Superior temporal gyrus (tissue), 1 donor: Measurements from ENCODE around the gene SIGLEC6.
A peak's percentile ranks its signal among the peaks of the same experiment; 100 is the strongest.
"Not testable (repeated sequence)": the region's sequence is repeated elsewhere in the genome, so short reads cannot be mapped to it uniquely, and the experiment has no call there.

Experiments used
- DNase-seq: peaks from one replicate; pipeline ENCODE4 v3.0.0-alpha.2; 2016; ENCODE audit errors: extremely low spot score

SIGLEC6 gene

DNA sequence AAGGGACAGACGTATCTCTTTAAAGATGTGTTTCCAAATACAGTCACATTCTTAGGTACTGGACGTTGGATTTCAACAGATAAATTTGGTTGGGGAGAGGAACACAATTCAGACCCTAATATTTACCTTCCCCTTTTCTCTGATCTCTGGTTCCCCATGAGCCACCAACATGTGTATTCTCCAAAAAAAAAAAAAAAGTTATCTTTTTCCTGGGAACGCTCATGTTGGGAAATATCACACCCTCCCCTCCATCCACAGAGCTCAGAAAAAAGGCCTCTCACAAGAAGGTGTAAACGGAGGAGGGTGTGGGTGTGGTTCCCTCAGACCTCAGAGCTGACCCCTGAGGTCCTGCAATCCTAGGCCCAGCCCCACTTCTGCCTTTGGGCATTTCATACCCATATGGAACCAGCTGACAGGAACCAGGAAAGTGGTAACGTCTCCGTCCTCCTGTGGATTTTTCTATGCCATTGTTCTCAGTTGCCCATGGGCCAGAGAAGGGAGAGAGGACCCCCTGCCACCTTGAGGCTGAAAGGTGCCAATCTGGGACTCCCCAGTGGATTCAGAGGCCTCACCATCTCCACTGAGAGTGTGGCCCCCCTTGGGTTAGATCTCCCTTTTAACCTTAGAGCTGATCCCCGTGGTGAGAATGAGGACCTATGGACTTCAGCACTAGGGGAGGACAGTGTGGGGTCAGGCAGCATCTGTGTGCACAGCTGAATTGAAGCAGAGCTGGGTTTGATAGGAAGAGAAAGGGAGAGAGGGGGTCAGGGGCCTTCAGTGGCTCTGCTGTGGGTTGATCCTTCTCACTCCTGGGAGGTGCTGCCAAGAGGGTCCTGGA is 21.4 kb downstream of the SIGLEC6 start:
- no peak for DNase-seq

DNA sequence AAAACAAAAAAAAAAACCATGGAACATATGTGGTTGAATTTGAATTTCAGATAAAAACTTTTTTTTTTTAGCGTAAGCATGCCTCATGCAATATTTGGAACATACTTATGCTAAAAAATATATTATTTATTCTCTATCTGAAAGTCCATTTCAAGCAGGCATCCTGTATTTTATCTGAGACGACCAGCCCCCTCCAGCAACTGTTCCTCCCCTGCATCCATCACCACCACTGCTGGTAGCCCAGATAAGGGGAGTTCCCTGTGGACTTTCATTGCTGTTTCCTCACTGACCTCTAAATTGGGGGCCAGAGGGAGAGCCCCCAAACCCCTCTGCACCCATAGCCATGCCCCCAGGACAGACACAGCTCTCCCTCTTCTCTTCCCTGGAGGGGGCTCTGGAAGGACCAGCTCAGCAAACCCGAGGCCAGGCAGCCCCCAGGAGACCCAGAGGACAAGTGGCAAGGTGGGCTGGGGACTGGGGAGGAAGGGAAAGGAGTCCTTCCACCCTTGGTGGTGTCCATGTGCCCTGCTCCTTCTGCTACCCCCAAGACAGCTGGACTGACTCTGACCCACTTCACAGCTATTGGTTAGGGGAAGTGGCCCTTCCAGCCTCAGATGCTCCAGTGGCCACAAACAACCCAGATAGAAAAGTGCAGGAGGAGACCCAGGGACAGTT is 23.3 kb downstream of the SIGLEC6 start:
- DNase-seq = no peak

DNA sequence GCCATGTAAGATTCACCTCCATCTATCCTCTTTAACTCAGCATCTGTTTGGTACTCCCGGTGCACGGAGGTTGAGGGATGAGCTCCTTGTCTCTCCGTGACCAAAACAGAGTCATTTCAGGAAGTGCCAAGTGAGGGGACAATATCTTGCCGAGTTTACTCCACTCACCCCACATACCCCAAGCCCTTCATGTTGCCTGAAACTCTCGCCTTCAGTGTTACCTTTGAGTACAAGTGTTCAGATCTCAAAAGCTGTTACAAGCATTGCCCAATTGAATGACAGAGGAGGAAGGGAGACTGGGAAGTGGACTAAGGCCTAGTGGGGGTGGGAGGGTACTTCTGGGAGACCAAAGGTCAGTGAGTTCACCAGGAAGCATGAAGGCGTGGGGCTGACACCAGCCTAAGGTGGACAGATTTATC is 23.8 kb downstream of the SIGLEC6 start:
- no peak for DNase-seq

DNA sequence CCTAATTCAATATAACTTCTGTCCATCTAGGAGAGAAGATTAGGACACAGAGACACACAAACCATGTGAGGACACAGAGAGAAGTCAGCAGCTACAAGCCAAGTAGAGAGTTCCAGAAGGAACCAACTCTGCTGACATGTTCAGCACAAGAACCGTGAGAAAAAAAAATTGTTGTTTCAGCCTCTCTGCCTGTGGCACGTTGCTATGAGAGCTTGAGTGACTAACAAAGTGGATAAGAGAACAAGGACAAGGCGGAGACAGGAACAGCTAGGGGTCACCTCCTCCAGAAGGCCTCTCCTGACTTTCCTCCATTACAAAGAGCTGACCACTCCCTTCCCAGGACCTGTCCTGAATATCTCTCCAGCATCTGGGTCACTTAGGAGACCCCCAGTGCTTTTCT is 24.3 kb downstream of the SIGLEC6 start:
- no peak for DNase-seq

DNA sequence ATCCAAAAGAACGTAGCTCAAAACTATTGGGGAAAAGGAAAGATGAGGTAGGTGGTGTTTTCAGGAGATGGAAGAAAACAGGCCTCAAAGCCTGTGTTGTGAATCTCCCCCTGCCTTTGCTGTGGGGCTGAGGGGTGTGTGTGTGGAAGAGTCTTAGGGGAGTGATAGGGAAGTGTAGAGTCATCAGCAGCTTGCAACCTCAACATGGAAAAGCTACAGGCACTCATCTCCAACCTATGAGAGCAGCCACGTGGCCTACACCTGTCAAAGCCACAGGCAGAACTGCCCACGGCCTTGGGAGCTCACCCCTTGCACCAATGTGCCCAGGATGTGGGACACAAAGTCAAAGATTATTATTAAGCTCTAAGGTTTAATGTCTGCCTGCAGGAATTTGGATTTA is 25.6 kb downstream of the SIGLEC6 start:
- DNase-seq = no peak

DNA sequence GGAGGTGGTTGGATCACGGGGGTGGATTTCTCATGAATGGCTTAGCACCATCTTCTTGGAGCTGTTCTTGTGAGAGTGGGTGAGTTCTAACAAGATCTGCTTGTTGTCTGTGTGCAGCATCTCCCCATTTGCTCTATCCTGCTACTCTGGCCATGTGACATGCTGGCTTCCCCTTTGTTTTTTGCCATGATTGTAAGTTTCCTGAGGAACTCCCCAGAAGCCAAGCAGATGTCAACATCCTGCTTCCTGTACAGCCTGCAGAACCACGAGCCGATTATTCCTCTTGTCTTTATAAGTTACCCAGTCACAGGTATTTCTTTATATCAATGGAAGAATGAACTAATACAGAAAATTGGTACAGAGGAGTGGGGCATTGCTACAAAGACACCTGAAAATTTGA is 27.6 kb downstream of the SIGLEC6 start:
- no peak for DNase-seq

DNA sequence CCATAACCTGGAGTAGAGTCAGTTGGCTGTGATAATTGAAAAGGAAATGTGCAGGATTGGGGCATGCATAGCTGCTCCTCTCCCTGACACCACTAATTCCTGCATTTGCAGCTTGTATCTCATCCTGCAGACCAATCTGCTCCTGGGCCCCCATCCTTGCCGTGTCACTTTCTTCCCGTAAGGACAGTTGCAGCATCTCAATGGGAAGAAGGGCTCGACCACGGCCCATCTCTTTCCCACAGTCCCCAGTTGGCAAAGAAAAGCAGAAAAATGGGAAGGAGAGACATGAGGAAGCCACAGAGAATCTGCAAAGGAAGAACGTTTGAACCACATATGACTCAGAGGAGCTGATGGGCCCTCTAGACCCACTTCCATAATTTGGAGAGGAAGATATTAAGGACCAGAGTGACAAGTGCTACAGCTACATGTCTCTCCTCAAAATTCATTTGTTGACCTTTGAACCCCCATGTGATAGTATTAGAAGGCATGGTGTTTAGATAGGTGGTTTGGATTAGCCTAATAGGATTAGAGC is 28.1 kb downstream of the SIGLEC6 start:
- no peak for DNase-seq

DNA sequence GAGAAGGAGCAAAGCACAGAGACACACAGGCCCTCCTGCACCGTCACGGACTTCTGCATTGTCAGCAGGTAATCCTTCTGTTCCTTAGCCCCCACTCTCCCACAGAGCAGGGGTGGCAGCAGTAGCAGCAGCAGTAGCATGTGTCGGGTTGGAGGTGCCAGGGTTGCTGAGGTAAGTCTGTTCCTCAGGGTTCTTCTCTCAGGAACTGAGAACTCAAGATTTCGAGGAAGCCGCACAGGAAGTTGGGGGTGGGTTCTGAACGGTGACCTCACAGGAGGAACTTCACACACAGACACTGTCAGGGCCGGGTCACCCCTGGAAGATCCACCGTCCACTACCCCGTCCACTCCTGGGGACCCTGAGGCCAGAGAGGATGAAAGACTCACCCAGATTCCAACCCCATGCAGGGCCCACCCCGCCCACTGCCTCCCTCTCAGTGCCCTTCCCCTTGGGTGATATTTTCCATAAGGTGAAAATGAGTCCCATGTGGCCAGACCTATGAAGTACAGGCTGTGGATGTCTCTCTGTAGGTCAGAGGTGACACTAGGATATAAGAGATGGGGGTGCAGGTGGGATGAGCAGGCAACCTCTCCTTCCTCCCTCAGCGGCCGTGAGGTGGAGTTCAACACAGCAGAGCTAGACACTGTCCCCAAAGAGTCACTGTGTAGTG is 29.7 kb downstream of the SIGLEC6 start, which contains the start of gene SIGLEC12:
Gene SIGLEC12 (minus strand): TSS at position 207 of the 670 bp plus-strand sequence. CDS start 67 bp downstream, at position 140.
- peak; percentile 18 for DNase-seq

DNA sequence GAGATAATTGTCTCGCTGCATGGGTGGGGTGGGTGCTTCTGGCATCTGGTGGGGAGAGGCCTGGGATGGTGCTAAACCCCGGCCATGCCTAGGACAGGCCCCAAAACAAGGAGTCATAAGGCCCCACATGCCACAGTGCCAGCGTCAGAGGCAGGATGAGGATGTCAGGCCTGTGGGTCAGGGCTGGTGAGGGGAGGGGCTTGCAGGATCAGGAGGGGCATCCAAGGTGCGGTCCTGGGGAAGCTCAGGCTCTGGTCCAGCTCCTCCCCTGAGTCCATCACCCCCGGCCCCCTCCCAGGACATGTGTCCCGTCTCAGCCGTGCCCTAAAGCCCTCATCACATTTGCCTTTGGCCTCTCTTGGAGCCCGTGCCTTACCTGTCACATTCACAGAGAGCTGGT is 30.5 kb downstream of the SIGLEC6 start:
- not testable (repeated sequence) for DNase-seq

DNA sequence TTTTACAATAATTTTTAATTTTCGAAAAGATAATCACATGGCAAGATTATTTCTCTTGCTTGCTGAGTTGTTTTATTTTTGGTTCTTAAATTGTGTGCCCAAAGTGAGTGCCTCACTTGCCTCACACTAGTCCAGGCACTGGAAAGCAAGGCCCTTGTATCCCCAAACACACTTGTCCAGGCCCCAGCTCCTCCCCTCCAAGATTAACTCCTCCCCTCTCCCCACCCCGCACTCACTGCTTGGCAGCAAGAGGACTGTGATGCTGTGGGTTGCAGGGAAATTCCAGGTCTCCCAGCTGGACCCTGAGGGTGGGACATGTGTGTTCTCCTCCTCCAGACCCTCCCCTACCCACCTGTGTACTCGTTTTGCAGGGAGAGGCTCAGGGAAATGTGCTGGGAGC is 33.8 kb downstream of the SIGLEC6 start:
- no peak for DNase-seq

DNA sequence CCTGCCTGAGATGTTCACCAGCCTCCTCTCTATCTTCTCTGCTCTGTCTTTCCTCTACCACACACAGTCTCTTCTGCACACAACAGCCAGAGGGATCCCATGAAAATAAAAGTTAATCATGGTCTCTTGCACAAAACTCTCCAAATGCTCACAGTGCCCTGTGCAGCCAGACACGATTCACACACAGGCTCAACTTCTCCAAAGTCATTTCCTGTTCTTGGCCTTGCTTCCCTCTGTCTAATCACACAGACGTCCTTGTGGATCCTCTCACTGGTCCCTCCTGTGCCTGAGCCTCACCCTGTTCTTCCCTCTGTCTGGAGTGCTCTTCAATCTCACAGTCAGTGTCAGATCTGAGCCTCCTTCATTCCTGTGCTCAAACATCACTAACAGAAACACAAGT is 37.7 kb downstream of the SIGLEC6 start:
- no peak for DNase-seq

DNA sequence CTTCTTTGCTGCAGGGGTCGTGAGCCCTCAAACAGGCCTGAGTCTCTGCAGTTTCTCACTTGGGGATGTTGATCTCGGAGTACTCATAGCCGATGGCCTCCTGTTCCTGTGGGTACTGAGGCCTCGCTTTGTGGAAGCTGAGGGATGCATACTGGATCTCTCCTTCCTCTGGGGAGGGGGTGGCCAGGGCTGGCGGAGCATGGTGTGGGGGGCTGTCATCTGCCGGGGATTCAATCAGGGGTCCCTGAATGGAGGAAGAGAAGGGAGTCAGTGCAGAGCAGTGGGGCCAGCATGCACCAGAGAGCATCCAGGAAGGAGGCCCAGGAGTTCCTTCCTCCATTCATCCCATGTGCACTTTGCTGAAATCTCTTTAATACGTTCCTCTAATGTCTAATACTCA is 39.9 kb downstream of the SIGLEC6 start:
- no peak for DNase-seq

DNA sequence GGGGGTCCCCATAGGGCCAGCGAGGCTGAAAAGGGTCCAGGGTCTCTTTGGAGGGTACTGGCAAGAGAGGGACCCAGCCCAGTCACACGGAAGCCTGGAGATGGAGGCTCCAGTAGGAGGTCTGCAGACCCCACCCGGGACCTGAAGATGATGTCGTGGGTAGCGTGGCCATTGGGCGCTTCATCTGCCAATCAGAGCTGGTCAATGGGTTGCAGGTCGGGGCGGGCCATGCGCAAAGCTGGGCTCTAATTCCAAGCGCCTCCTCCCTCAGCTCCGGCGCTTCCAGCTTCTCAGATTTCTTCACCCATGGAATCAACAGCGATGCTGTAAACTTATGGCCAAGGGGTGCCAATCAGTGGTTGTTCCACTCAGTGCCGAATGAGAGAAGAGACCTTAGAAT is 40.8 kb downstream of the SIGLEC6 start:
- DNase-seq = no peak

DNA sequence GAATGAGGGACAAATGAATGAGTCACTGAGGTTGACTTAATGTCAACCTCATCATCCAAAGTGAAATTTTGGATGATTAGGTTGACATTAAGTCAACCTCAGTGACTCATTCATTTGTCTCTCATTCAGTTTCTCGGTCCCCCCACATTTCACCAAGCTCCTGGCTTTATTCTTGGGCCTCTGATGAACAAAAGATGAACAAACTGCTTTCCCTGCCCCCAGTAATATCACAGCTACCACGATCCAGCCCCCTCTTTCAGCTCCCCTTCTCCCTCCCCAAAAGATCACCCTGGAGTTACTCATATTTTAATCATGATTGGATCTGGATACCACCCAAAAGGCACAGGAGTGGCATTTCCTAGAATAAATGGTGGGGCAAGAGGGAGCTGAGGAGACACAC is 42.4 kb downstream of the SIGLEC6 start:
- no peak for DNase-seq

DNA sequence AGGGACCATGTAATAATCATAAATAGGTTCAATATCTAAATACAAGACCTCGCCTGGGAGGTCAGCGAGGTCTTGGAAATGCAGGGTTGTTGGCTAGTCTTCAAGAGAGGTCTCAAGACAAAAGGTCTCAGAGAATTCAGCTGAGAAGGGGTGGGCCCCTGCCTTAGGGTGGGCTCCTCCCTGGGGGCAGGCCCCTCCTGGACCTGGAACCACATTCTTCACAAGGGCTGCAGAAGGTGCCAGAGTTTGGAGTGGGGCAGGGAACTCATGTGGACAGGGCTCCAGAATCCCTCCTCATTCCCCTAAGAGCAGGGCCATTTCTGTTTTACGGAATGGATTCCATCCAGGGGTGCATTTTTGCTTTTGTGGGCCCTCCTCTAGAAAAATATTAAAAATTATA is 43.0 kb downstream of the SIGLEC6 start:
- no peak for DNase-seq

DNA sequence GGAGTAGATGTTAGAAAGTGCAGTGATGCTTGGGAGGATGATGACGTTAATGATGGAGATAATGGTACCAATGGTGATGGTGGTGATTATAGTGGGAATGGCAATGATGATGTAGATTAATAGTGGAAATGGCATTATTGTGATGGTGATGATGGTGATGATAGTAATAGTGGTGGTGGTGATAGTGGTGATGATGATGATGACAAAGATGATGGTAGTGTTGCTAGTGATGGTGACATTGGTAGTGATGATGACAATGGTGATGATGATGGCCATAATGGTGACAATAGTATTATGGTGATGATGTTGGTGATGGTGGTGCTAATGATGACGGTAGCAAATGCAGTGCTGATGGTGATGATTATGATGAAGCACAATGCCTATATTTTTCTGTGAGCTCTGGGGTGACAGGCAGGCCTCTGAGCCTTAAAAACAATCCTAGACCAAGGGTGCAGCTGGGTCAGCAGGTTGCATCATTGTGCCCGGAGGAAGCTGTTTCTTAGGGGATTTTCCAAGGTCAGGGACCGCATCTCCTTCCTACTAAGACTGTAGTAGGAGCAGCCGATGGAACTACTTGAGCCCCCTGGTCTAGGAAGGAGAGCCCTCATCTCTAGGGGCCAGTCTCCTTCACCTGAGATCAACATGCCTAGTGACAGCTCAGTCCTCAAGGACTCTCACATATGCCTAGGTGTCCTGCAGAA is 45.4 kb downstream of the SIGLEC6 start:
- no peak for DNase-seq

DNA sequence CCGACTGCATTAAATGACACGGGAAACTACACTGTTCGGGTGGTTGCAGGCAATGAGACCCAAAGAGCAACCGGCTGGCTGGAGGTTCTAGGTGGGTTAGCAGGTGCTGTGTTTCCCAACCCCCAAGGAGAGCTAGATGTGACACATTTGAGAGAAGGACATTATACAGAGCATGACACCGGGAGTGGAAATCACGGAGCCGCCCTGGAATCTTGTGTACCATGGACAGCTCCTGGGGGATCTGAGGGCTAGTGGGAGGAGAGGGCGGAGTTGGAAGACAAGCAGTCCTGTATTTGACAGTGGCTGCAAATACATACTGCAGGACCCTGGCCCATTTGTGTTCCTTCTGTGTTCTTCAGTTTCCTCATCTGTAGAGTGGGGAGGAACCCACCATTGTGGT is 50.9 kb downstream of the SIGLEC6 start:
- DNase-seq = no peak

DNA sequence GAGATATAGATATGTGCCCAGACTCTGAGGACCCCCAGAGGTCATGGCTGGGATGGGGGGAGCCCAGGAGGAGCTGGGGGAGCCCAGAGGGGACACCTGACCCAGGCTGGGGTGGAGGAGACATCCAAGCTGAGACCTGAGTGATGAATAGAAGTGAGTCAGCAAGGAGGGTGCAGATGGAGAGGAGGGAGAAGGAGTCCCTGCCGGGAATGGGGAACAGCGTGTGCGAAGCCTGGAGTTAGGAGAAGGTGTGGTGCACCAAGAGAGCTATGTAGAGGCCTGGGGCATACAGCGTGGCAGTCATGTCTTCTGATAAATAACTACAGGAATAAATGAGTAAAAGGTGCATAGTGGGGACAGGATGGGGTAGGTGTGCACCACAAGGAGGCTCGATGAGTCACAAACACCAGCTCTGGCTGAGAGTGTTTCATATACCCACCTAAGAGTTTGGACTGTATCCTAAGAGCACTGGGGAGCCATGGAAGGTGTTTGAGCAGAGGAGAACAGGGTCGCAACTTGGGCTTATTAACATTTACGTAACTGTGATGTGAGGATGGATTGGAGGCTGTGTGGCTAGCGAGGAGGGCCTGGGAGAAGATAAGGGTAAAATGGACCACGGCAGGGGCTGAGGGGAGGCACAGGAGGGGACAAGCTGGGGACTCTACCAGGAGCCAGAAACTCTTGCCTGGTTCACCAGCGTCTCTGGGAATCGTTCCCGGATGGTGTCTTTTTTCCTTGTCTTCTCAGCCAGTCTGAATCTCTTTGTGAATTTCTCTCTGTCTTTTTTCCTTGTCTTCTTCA is 51.7 kb downstream of the SIGLEC6 start:
- no peak for DNase-seq

DNA sequence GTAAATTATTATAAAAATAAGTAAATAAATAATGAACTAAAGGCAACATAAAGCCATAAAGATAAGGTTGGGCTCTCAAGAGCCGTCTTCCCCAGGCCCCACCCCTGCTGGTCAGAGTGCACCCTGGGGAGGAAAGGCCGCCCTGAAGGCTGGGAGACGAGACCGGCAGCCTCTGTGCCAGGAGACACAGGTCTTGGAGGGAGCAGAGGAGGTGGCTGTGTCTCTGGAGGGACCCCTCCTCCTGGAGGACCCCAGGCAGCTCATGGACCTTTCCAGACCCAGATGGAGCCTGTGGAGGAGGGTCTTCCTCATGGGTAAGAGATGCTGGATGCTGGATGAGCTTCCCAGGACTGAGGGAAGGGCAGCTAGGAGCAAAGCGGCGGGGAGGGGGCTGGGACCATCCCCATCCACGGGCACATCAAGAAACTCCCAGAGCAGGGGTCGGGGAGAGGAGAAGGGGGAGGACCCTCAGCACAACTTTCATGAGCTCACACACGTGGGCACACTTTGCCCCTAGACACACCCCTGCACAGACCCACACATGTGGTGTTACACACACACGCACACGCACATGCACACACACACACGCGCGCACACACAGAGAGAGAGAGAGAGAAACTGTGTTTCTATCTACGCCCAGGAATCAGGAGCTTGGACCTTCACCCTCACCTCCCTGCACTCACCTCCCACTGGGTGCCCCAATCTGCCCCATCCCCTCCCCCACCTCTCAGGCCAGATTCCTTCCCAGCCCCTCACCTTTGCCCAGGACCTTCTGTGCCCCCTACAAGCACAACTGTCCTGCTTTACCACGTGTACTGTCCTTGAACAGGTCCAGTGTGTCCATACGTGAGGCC is 52.9 kb downstream of the SIGLEC6 start, which contains the start of gene CEACAM18:
Gene CEACAM18 (plus strand): TSS at position 159 of the 854 bp plus-strand sequence.
- no peak for DNase-seq

DNA sequence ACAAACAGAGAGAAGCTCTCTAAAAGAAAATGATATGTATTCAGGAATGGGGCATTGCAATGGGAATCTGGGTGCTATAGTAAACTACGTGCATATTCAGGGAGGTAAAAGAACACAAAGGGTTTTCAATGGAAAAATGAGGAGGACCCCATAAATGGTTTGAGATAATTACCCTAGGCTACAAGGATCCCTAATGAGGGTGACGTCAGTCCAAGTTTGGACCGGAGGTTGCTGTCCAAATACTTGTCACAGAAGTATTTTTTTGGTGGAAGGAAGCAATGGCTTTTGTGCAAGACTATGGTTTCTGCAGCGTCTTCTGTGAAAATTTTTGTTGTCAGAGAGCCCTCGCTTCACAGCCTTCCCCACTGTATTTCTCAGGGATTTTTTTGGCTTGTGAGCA is 54.1 kb downstream of the SIGLEC6 start:
- no peak for DNase-seq
